GM19452 (cell line): Measurements from ENCODE around the gene RAD51B.
"Not testable (repeated sequence)": the region's sequence is repeated elsewhere in the genome, so short reads cannot be mapped to it uniquely, and the experiment has no call there.

Experiments used
- ATAC-seq: cut with Tn5 transposase; IDR thresholded peaks from one replicate; pipeline ENCODE4 v1.9.1; 2021; ENCODE audit not compliant: unreplicated experiment

The RAD51B gene

GRCh38 chr14:68741477-68741791, 921.9 kb downstream of the RAD51B start:
- no peak for ATAC-seq

GRCh38 chr14:68741839-68742470, 922.4 kb downstream of the RAD51B start:
- peak; percentile 89 for ATAC-seq

GRCh38 chr14:68744613-68745012, 925.0 kb downstream of the RAD51B start:
- ATAC-seq: no peak

GRCh38 chr14:68747393-68747792, 927.8 kb downstream of the RAD51B start:
- ATAC-seq: no peak

- no peak for ATAC-seq
These were observed 928.7 kb downstream of the RAD51B start for GRCh38 chr14:68748260-68748659.

- no peak for ATAC-seq
These were observed 929.1 kb downstream of the RAD51B start for GRCh38 chr14:68748691-68749090.

GRCh38 chr14:68749487-68750475, 930.2 kb downstream of the RAD51B start:
- ATAC-seq: no peak

GRCh38 chr14:68752271-68753006, 932.9 kb downstream of the RAD51B start:
- ATAC-seq: no peak

GRCh38 chr14:68753690-68754089, 934.1 kb downstream of the RAD51B start:
- no peak for ATAC-seq

- ATAC-seq: no peak
These were observed 935.4 kb downstream of the RAD51B start for GRCh38 chr14:68755016-68755353.

- no peak for ATAC-seq
These were observed 936.5 kb downstream of the RAD51B start for GRCh38 chr14:68756000-68756481.

- ATAC-seq: no peak
These were observed 937.2 kb downstream of the RAD51B start for GRCh38 chr14:68756734-68757133.

- ATAC-seq: no peak
These were observed 938.1 kb downstream of the RAD51B start for GRCh38 chr14:68757618-68758081.

GRCh38 chr14:68758301-68758700, 938.7 kb downstream of the RAD51B start:
- ATAC-seq: no peak

- ATAC-seq: no peak
These were observed 939.5 kb downstream of the RAD51B start for GRCh38 chr14:68759017-68759560.

GRCh38 chr14:68759937-68760336, 940.4 kb downstream of the RAD51B start:
- ATAC-seq: no peak

- ATAC-seq: no peak
These were observed 941.2 kb downstream of the RAD51B start for GRCh38 chr14:68760761-68761160.

- no peak for ATAC-seq
These were observed 941.8 kb downstream of the RAD51B start for GRCh38 chr14:68761391-68761790.

GRCh38 chr14:68762953-68763764, 943.6 kb downstream of the RAD51B start:
- no peak for ATAC-seq

GRCh38 chr14:68763843-68764242, 944.3 kb downstream of the RAD51B start:
- ATAC-seq: not testable (repeated sequence)
